ENCODE data around the gene KRT76. TPM values are rescaled to one million over a fixed set of nuclear protein-coding genes. Genes with fewer than 3 reads are reported as not detected.

The KRT76 gene
- polyA plus RNA-seq, 4 donors, result not detected

DNA sequence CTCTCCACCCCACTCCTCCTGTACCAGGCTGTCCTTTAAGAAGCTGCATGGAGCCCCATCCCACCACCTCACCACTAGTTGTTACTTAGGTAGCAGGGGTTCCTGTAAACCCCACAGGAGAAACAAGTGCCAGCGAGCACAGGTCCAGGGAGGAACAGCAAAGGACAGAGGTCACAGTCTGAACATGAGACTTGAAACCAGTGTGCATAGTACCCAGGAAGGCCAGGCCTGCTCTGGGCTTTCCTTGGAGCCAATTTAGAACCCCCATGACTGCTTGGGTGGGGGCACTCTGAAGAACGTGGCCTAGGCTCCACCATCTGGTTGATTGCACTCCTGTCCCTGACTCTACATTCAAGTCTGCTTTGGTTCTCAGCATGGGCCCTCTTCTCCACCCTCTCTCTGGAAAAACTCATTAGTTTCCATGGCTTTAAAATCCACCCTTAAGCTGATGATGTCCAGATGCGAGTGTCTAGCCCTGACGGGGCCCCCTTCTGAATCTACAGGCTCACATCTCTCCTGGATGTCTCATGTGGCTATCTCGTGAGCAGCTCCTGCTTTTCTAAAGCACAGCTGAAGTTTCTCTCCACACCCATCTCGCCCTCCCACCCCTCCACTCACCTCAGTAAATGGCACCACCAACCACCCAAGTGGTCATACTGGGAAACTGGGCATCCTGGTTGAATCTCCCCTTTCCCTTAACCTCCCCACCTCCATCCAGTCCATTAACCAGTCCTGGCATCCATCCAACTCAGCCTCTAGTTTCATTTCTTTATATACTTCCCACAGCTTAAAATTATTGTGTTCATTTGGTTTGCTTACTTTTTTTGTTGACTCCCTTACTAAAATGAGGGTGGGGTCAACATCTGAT is 10.4 kb upstream of the KRT76 start:
- no peak for DNase-seq (ENCODE audit: low read depth in 4 of 4, low spot score in 3 of 4)

DNA sequence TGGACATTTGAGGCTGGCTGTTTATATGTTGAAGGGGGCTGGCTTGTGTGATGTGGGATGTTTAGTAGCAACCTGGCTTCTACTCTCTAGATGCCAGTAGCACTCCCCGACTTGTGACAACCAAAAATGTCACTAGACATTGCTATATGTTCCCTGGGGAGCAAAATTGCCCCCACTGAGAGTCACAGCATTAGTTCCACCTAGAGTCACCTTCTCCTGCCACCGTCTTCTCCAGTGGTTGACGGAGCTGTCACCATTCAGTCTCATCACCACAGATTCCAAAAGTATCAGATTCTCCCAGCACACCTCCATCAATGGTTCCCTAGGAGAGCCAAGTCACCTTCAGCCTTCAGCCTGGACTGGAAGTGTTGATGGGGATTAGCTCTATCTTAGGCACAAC is 7.8 kb upstream of the KRT76 start:
- DNase-seq (ENCODE audit: low read depth in 4 of 4, low spot score in 3 of 4), result no peak

GRCh38 chr12:52783563-52784316 is 6.6 kb upstream of the KRT76 start:
- no peak for DNase-seq (ENCODE audit: low read depth in 4 of 4, low spot score in 3 of 4)

DNA sequence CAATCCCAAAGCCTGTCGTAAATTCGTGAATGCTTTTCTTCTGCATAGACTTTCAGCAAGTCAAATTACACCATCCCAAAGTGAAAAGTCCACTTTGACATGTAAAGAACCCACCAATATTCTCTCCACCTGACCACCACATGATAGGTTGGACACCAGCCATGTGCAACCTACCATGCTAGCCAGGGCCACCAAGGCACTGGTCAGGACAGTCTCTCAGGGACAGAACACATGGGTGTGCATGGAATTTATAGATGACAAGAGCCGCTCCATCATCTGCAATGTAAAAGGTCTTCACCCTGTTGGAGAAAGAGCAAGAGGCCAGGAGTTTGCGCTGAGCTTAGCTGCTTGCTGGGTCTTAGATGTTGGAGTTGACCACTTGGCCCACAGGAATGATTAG is 5.4 kb upstream of the KRT76 start:
- no peak for DNase-seq (ENCODE audit: low read depth in 4 of 4, low spot score in 3 of 4)

DNA sequence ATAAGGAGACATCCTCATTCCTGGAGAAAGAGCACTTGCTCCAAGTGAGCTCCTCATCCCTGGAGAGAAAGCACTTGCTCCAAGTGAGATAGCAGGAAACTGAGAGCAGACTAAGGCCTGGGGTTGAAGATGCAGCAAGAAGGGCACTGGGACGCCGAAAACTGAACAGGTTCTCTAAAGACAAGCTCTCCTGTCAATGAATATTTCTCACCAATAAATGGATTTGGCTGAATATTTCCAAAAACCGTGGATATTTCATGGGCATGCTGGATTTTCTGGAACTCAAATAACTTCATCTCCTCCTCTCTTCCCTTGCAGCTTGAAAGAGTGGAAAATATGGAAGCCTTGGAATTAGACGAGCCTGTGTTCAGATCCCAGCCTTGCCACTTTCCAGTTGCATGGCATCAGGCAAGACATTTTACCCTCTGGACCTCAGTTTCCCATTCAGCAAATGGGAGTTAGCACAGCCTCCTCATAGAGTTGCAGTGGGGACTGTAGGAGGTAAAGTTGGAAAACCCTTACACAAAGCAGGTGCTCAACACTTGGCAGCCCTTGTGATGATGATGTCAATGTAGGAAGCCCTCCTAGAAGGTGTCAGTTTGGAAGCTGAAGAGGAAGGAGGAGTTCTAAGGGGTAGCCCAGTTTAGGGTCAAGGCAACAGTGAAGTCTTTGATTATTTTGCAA is 4.4 kb upstream of the KRT76 start:
- DNase-seq (ENCODE audit: low read depth in 4 of 4, low spot score in 3 of 4), result no peak

GRCh38 chr12:52779914-52780313 is 2.8 kb upstream of the KRT76 start:
- no peak for DNase-seq (ENCODE audit: low read depth in 4 of 4, low spot score in 3 of 4)

- DNase-seq (ENCODE audit: low read depth in 4 of 4, low spot score in 3 of 4), result no peak
These were observed 1.7 kb upstream of the KRT76 start for GRCh38 chr12:52778833-52779232.

DNA sequence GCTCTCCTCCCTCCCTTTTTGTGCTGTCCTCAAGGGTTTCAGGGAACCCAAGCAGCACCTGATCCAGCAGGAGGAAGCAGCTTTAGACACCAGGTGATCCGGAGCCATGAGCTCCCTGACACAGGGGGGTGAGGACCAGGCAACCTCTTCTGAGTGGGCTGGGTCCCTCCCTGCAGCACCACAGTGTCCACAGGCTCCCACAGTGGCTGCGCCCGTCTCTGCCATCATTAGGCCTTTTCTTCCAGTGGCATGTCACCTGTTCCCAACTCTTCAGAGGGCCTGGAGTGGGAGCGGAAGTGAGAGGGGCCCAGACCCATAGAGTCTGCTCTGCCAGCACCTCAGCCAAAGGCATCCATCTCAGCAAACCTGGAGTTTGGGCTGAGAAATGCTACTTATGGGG is 421 bp upstream of the KRT76 start:
- DNase-seq (ENCODE audit: low read depth in 4 of 4, low spot score in 3 of 4), result no peak

GRCh38 chr12:52776435-52776834 is 710 bp downstream of the KRT76 start:
- no peak for DNase-seq (ENCODE audit: low read depth in 4 of 4, low spot score in 3 of 4)

DNA sequence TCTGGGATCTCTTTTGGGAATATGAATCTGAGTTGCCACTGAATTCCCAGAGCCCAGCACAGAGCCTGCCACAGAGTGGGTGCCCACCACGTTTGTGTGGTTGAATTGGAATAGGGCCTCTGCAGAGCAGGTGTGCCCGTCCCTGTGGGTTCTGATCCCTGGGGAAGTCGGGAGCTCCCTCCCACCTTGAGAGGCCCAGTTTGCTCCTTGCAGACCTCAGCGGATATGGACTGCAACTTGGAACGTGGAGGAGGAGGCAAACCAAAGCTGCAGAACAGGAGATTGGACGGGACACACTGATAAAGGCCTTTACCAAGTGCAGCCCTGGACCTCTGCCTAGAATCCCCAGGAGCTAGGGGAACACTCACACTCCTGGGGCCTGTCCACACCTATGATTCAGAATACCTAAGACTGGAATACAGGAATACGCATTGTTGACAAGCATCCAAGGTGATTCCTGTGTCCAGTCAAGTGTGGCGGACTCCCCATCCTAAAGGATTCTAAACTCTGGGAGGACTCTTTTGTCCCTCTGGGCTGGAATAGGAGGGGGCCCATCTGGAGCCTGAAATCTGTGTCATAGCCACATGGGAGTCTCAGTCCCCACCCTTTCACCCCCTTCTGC is 2.4 kb downstream of the KRT76 start:
- no peak for DNase-seq (ENCODE audit: low read depth in 4 of 4, low spot score in 3 of 4)

GRCh38 chr12:52772772-52773171 is 4.4 kb downstream of the KRT76 start:
- DNase-seq (ENCODE audit: low read depth in 4 of 4, low spot score in 3 of 4), result no peak

DNA sequence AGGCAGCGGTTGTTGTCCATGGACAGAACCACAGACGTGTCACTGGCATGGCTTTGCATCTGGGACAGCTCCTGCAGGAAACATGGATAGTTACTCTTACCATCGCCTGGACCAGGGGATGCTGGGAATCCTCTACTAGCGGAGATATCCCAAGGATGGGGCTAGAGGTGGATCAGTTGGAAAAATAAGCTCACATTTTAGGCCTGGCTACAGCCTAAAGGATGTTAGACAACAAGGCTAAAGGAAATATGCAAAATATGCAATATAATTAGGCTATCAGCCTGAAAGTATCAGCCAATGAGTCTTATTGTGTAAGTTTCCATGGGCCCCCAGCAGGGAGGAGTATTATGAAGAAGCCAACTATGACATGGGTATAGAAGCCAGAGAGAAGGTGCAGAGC is 5.0 kb downstream of the KRT76 start:
- DNase-seq (ENCODE audit: low read depth in 4 of 4, low spot score in 3 of 4), result no peak

- DNase-seq (ENCODE audit: low read depth in 4 of 4, low spot score in 3 of 4), result no peak
These were observed 5.6 kb downstream of the KRT76 start for GRCh38 chr12:52771505-52771904.

- no peak for DNase-seq (ENCODE audit: low read depth in 4 of 4, low spot score in 3 of 4)
These were observed 6.1 kb downstream of the KRT76 start for GRCh38 chr12:52771088-52771487.

DNA sequence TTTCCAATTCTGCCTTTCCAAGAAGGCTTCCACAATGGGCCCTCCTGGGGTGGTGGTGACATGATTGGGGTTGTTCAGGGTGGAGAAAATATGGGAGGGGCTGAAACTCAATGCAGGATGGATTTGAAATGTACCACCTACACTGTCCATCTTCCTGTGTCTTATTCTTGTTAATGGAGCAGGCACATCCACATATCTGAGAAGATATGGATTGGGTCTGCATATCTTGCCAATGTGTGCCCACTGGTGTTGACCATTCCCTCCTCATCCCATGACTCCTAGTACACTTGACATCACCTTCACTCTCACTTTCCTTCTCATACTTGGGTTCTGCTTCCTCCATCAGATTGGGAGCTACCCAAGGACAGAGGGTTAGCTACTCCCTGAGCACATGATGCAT is 7.2 kb downstream of the KRT76 start:
- no peak for DNase-seq (ENCODE audit: low read depth in 4 of 4, low spot score in 3 of 4)

DNA sequence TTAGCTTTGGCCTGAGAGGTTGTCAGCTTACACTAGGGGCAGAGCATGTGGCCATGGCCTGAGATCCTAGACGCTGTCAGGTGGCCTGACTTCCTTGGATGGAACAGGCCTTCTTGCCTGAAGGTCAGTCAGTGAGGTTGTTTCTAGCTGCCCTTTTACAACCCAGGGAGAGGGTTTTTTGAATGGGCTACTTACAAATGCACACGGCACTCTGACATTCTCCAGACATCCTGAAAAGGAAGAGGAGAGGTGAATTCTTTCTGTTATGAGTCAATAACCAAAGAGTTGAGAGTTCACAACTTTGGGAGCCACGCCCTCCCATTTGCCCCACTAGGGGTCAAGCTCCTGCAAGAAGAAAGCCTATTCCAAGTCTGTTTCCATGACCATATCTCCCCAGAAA is 7.8 kb downstream of the KRT76 start:
- DNase-seq (ENCODE audit: low read depth in 4 of 4, low spot score in 3 of 4), result no peak

DNA sequence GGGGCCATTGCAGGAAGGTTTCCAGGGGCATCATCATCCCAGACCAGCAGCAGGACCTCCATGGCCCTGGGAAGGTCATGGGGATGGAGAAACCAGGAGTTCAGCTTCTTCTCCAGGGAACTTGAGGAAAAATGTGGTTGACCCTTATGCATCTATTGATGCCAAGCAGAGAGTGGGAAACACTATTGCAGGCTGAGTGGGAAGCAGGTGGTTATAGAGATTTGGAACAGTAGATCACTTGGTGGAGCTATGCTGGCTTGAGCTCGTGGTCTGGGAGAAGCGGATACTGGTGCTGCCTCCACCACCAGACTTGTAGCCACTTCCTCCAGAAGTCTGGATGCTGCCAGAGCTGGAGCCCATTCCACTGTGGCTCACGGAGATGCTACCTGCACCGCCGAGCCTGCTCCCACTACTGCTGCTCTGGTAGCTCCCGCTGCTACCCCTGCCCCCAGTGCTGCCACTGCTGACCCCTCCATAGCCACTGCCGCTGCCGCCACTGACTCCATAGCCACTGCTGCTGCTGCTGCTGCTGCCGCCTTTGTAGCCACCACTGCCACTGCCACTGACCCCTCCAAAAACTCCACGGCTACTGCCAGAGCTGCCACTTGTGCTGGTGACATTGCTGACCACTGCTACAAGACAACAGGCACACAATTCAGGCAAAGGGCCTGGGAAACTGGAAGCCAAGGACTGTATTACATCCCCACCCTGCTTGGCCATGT is 8.5 kb downstream of the KRT76 start:
- no peak for DNase-seq (ENCODE audit: low read depth in 4 of 4, low spot score in 3 of 4)

GRCh38 chr12:52767427-52767826 is 9.7 kb downstream of the KRT76 start:
- no peak for DNase-seq (ENCODE audit: low read depth in 4 of 4, low spot score in 3 of 4)

DNA sequence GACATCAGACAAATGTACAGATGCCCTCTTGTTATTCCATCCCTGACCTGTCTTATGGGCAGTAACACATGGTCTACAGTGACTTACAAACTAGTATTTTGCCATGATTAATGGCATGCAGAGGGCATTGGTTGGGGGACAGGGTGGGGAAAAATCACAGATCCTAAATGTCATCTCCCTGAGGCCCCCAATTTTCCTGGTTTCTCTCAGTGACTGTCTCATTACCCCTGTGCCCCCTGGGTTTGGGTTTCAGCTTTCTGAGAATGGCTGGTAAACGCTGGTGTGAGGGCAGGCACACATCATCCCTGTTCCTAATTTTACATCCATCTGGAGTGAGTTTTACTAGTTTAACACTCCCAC is 10.1 kb downstream of the KRT76 start:
- no peak for DNase-seq (ENCODE audit: low read depth in 4 of 4, low spot score in 3 of 4)

- no peak for DNase-seq (ENCODE audit: low read depth in 4 of 4, low spot score in 3 of 4)
These were observed 10.7 kb downstream of the KRT76 start for GRCh38 chr12:52766351-52767019.
